Fibroblast of pulmonary artery (primary cell): ENCODE results near the gene NISCH.
A peak's percentile ranks its signal among the peaks of the same experiment; 100 is the strongest.

Experiments used
- DNase-seq: peaks from one replicate; pipeline ENCODE4 v3.0.0-alpha.2; 2010; ENCODE audit warnings: low read depth
- H3K4me3 ChIP-seq: replicated peaks from 2 replicates; pipeline ENCODE4 v1.5.1; 2011; ENCODE audit warnings: low read depth, mild to moderate bottlenecking, control low read depth, low read length, moderate library complexity
- CTCF ChIP-seq: IDR thresholded peaks from 2 replicates; pipeline ENCODE4 v1.5.1; 2011; ENCODE audit warnings: mild to moderate bottlenecking, control low read depth, low read length, inconsistent platforms; ENCODE audit errors: missing control alignments

The NISCH gene

GRCh38 chr3:52494886-52495495 lies 39.6 kb downstream of the NISCH start, which contains the start of gene STAB1:
Gene STAB1 (plus strand): TSS chr3:52495338. CDS start chr3:52495414, 76 bp downstream.
- DNase-seq = no peak
- no peak within 1 kb of the TSS for H3K4me3 ChIP-seq
- TF ChIP-seq CTCF = no peak

- peak; percentile 52 for DNase-seq
- TF ChIP-seq CTCF = no peak
- H3K4me3 ChIP-seq = no peak overlapping the region
Observed at GRCh38 chr3:52495777-52496602, 40.6 kb downstream of the NISCH start.

- TF ChIP-seq CTCF = no peak
- H3K4me3 ChIP-seq = no peak overlapping the region
- peak; percentile 60 for DNase-seq
Observed at GRCh38 chr3:52498137-52499054, 43.0 kb downstream of the NISCH start.

- no peak for TF ChIP-seq CTCF
- DNase-seq = no peak
- no peak overlapping the region for H3K4me3 ChIP-seq
Observed at GRCh38 chr3:52501046-52501445, 45.6 kb downstream of the NISCH start.

- TF ChIP-seq CTCF = no peak
- H3K4me3 ChIP-seq = no peak overlapping the region
- no peak for DNase-seq
Observed at GRCh38 chr3:52502001-52502400, 46.6 kb downstream of the NISCH start.

- no peak overlapping the region for H3K4me3 ChIP-seq
- DNase-seq = no peak
- no peak for TF ChIP-seq CTCF
Observed at GRCh38 chr3:52502808-52503350, 47.5 kb downstream of the NISCH start.
